ENCODE data around the gene PROX1.

Gene PROX1

GRCh38 chr1:214008791-214009422 lies 21.1 kb downstream of the PROX1 start:
- no peak overlapping the region for H3K4me3 ChIP-seq (ENCODE audit: low read length in 2 of 2)
- H3K27me3 ChIP-seq (ENCODE audit: control insufficient read depth in 2 of 2, insufficient read depth in 2 of 2, low read length in 2 of 2) = no peaks in the 10 kb centered on the region
- H3K9me3 ChIP-seq (ENCODE audit: control insufficient read depth in 2 of 2, low read length in 2 of 2) = no peaks in the 10 kb centered on the region
- no peaks in the 10 kb centered on the region for H3K4me1 ChIP-seq (ENCODE audit: control insufficient read depth in 2 of 2, insufficient read depth in 2 of 2, low read length in 2 of 2)
- H3K27ac ChIP-seq (ENCODE audit: low read depth in 2 of 2, low read length in 2 of 2) = no peak overlapping the region
- no peaks in the 10 kb centered on the region for H3K36me3 ChIP-seq (ENCODE audit: control insufficient read depth in 2 of 2, insufficient read depth in 2 of 2, low read length in 2 of 2)
- no peak overlapping the region for H3K9ac ChIP-seq (ENCODE audit: low read depth in 1 of 2, low read length in 2 of 2)

- no peak overlapping the region for H3K27ac ChIP-seq (ENCODE audit: low read depth in 2 of 2, low read length in 2 of 2)
- H3K27me3 ChIP-seq (ENCODE audit: control insufficient read depth in 2 of 2, insufficient read depth in 2 of 2, low read length in 2 of 2) = no peaks in the 10 kb centered on the region
- no peaks in the 10 kb centered on the region for H3K9me3 ChIP-seq (ENCODE audit: control insufficient read depth in 2 of 2, low read length in 2 of 2)
- no peak overlapping the region for H3K4me3 ChIP-seq (ENCODE audit: low read length in 2 of 2)
- no peak overlapping the region for H3K9ac ChIP-seq (ENCODE audit: low read depth in 1 of 2, low read length in 2 of 2)
- no peaks in the 10 kb centered on the region for H3K36me3 ChIP-seq (ENCODE audit: control insufficient read depth in 2 of 2, insufficient read depth in 2 of 2, low read length in 2 of 2)
- H3K4me1 ChIP-seq (ENCODE audit: control insufficient read depth in 2 of 2, insufficient read depth in 2 of 2, low read length in 2 of 2) = no peaks in the 10 kb centered on the region
Observed at GRCh38 chr1:214009423-214010196, 21.8 kb downstream of the PROX1 start.

- Histone ChIP-seq H3K9ac (ENCODE audit: low read depth in 1 of 2, low read length in 2 of 2) (no peak overlapping the region), H3K27me3 (ENCODE audit: control insufficient read depth in 2 of 2, insufficient read depth in 2 of 2, low read length in 2 of 2) (no peaks in the 10 kb centered on the region), H3K36me3 (ENCODE audit: control insufficient read depth in 2 of 2, insufficient read depth in 2 of 2, low read length in 2 of 2) (no peaks in the 10 kb centered on the region), H3K9me3 (ENCODE audit: control insufficient read depth in 2 of 2, low read length in 2 of 2) (no peaks in the 10 kb centered on the region), H3K27ac (ENCODE audit: low read depth in 2 of 2, low read length in 2 of 2) (no peak overlapping the region), H3K4me1 (ENCODE audit: control insufficient read depth in 2 of 2, insufficient read depth in 2 of 2, low read length in 2 of 2) (no peaks in the 10 kb centered on the region), H3K4me3 (ENCODE audit: low read length in 2 of 2) (no peak overlapping the region)
Observed at GRCh38 chr1:214010197-214010573, 22.4 kb downstream of the PROX1 start.

GRCh38 chr1:214010717-214011116 lies 22.9 kb downstream of the PROX1 start:
- Histone ChIP-seq H3K9ac (ENCODE audit: low read depth in 1 of 2, low read length in 2 of 2) (no peak overlapping the region), H3K9me3 (ENCODE audit: control insufficient read depth in 2 of 2, low read length in 2 of 2) (no peaks in the 10 kb centered on the region), H3K27me3 (ENCODE audit: control insufficient read depth in 2 of 2, insufficient read depth in 2 of 2, low read length in 2 of 2) (no peaks in the 10 kb centered on the region), H3K4me3 (ENCODE audit: low read length in 2 of 2) (no peak overlapping the region), H3K4me1 (ENCODE audit: control insufficient read depth in 2 of 2, insufficient read depth in 2 of 2, low read length in 2 of 2) (no peaks in the 10 kb centered on the region), H3K36me3 (ENCODE audit: control insufficient read depth in 2 of 2, insufficient read depth in 2 of 2, low read length in 2 of 2) (no peaks in the 10 kb centered on the region), H3K27ac (ENCODE audit: low read depth in 2 of 2, low read length in 2 of 2) (no peak overlapping the region)

GRCh38 chr1:214012418-214012817 lies 24.6 kb downstream of the PROX1 start:
- Histone ChIP-seq H3K4me1 (ENCODE audit: control insufficient read depth in 2 of 2, insufficient read depth in 2 of 2, low read length in 2 of 2) (no peaks in the 10 kb centered on the region), H3K4me3 (ENCODE audit: low read length in 2 of 2) (no peak overlapping the region), H3K36me3 (ENCODE audit: control insufficient read depth in 2 of 2, insufficient read depth in 2 of 2, low read length in 2 of 2) (no peaks in the 10 kb centered on the region), H3K27ac (ENCODE audit: low read depth in 2 of 2, low read length in 2 of 2) (no peak overlapping the region), H3K9ac (ENCODE audit: low read depth in 1 of 2, low read length in 2 of 2) (no peak overlapping the region), H3K27me3 (ENCODE audit: control insufficient read depth in 2 of 2, insufficient read depth in 2 of 2, low read length in 2 of 2) (no peaks in the 10 kb centered on the region), H3K9me3 (ENCODE audit: control insufficient read depth in 2 of 2, low read length in 2 of 2) (no peaks in the 10 kb centered on the region)

GRCh38 chr1:214013614-214014377 lies 26.0 kb downstream of the PROX1 start:
- no peaks in the 10 kb centered on the region for H3K9me3 ChIP-seq (ENCODE audit: control insufficient read depth in 2 of 2, low read length in 2 of 2)
- H3K9ac ChIP-seq (ENCODE audit: low read depth in 1 of 2, low read length in 2 of 2) = no peak overlapping the region
- no peaks in the 10 kb centered on the region for H3K36me3 ChIP-seq (ENCODE audit: control insufficient read depth in 2 of 2, insufficient read depth in 2 of 2, low read length in 2 of 2)
- H3K27ac ChIP-seq (ENCODE audit: low read depth in 2 of 2, low read length in 2 of 2) = no peak overlapping the region
- no peak overlapping the region for H3K4me3 ChIP-seq (ENCODE audit: low read length in 2 of 2)
- H3K4me1 ChIP-seq (ENCODE audit: control insufficient read depth in 2 of 2, insufficient read depth in 2 of 2, low read length in 2 of 2) = no peaks in the 10 kb centered on the region
- no peaks in the 10 kb centered on the region for H3K27me3 ChIP-seq (ENCODE audit: control insufficient read depth in 2 of 2, insufficient read depth in 2 of 2, low read length in 2 of 2)

GRCh38 chr1:214014730-214015129 lies 27.0 kb downstream of the PROX1 start:
- H3K4me3 ChIP-seq (ENCODE audit: low read length in 2 of 2) = no peak overlapping the region
- H3K9ac ChIP-seq (ENCODE audit: low read depth in 1 of 2, low read length in 2 of 2) = no peak overlapping the region
- no peaks in the 10 kb centered on the region for H3K36me3 ChIP-seq (ENCODE audit: control insufficient read depth in 2 of 2, insufficient read depth in 2 of 2, low read length in 2 of 2)
- H3K27ac ChIP-seq (ENCODE audit: low read depth in 2 of 2, low read length in 2 of 2) = no peak overlapping the region
- H3K27me3 ChIP-seq (ENCODE audit: control insufficient read depth in 2 of 2, insufficient read depth in 2 of 2, low read length in 2 of 2) = no peaks in the 10 kb centered on the region
- no peaks in the 10 kb centered on the region for H3K4me1 ChIP-seq (ENCODE audit: control insufficient read depth in 2 of 2, insufficient read depth in 2 of 2, low read length in 2 of 2)
- no peaks in the 10 kb centered on the region for H3K9me3 ChIP-seq (ENCODE audit: control insufficient read depth in 2 of 2, low read length in 2 of 2)

- H3K27ac ChIP-seq (ENCODE audit: low read depth in 2 of 2, low read length in 2 of 2) = no peak overlapping the region
- H3K9ac ChIP-seq (ENCODE audit: low read depth in 1 of 2, low read length in 2 of 2) = no peak overlapping the region
- H3K4me3 ChIP-seq (ENCODE audit: low read length in 2 of 2) = no peak overlapping the region
- no peaks in the 10 kb centered on the region for H3K4me1 ChIP-seq (ENCODE audit: control insufficient read depth in 2 of 2, insufficient read depth in 2 of 2, low read length in 2 of 2)
- H3K36me3 ChIP-seq (ENCODE audit: control insufficient read depth in 2 of 2, insufficient read depth in 2 of 2, low read length in 2 of 2) = no peaks in the 10 kb centered on the region
- no peaks in the 10 kb centered on the region for H3K9me3 ChIP-seq (ENCODE audit: control insufficient read depth in 2 of 2, low read length in 2 of 2)
- H3K27me3 ChIP-seq (ENCODE audit: control insufficient read depth in 2 of 2, insufficient read depth in 2 of 2, low read length in 2 of 2) = no peaks in the 10 kb centered on the region
Observed at GRCh38 chr1:214017191-214017982, 29.6 kb downstream of the PROX1 start.

GRCh38 chr1:214018386-214019268 lies 30.9 kb downstream of the PROX1 start:
- no peaks in the 10 kb centered on the region for H3K36me3 ChIP-seq (ENCODE audit: control insufficient read depth in 2 of 2, insufficient read depth in 2 of 2, low read length in 2 of 2)
- H3K27ac ChIP-seq (ENCODE audit: low read depth in 2 of 2, low read length in 2 of 2) = no peak overlapping the region
- H3K4me1 ChIP-seq (ENCODE audit: control insufficient read depth in 2 of 2, insufficient read depth in 2 of 2, low read length in 2 of 2) = no peaks in the 10 kb centered on the region
- no peak overlapping the region for H3K9ac ChIP-seq (ENCODE audit: low read depth in 1 of 2, low read length in 2 of 2)
- H3K27me3 ChIP-seq (ENCODE audit: control insufficient read depth in 2 of 2, insufficient read depth in 2 of 2, low read length in 2 of 2) = no peaks in the 10 kb centered on the region
- no peaks in the 10 kb centered on the region for H3K9me3 ChIP-seq (ENCODE audit: control insufficient read depth in 2 of 2, low read length in 2 of 2)
- H3K4me3 ChIP-seq (ENCODE audit: low read length in 2 of 2) = no peak overlapping the region
